GM19455 (cell line): Measurements from ENCODE around the gene CEBPG.

Experiments used
- ATAC-seq: cut with Tn5 transposase; IDR thresholded peaks from one replicate; pipeline ENCODE4 v1.9.1; 2021; ENCODE audit not compliant: unreplicated experiment

CEBPG gene

DNA sequence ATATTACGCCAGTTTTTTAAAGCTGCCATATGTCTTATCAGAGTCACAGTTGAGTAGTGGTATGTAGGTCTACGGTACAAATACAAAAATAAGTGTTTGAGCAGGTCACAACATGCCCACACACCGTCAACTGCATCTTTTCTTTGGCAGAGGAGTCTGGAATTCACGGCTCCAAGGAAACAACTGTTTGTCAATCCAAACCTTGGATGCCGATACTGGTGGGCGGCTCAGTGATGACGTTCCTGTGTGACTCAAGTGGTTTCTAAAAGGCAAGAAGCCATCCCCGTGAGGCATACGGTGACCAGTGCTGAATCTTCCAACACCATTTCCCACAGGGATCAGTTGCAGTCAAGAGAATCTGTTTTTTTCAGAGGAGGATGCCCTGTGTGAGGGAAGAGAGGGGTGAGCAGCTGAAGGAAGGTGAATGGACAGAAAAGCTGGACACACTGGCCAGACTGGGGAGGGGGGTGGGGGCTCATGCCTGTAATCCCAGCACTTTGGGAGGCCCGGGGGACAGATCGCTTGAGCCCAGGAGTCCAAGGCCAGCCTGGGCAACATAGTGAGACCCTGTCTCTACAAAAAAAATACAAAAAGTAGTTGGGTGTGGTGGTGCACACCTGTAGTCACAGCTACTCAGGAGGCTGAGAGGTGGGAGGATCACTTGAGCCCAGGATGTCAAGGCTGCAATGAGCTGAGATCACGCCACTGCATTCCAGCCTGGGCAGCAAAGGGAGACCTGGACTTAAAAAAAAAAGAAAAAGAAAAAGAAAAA lies 22.8 kb upstream of the CEBPG start:
- no peak for ATAC-seq

DNA sequence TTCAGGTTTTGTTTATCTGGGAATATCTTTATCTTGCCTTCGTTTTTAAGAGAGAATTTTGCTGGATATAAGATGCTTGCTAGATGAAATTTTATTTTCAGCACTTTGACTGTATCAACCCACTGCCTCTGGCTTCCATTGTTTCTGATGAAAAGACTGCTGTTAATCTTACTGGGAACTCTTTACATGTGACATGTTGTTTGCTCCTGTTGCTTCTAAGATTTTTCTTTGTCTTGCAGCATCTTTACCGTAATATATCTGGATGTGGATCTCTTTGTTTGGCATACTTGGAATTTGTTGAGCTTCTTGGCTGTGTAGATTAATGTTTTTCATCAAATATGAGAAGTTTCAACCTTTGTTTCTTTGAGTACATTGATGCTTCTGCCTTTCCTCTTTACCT lies 18.0 kb upstream of the CEBPG start:
- no peak for ATAC-seq

DNA sequence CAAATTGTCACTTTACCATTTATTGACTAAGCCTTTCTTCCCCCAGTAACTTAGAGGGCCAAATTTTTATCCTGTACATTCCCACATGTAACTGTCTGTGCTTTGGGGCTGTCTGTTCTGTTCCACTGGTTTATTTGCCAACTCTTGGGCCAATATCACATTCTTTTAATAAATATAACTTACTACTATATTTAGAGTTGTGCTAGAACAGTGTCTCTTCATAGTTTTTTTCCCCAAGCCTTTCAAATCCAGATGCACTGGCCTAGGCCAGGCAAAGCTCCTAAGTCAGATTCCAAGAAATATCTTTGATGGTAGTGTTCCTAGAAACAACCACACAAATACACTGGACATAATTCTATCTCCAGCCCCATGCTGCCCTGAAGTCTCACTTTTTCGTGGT lies 16.0 kb upstream of the CEBPG start:
- no peak for ATAC-seq

DNA sequence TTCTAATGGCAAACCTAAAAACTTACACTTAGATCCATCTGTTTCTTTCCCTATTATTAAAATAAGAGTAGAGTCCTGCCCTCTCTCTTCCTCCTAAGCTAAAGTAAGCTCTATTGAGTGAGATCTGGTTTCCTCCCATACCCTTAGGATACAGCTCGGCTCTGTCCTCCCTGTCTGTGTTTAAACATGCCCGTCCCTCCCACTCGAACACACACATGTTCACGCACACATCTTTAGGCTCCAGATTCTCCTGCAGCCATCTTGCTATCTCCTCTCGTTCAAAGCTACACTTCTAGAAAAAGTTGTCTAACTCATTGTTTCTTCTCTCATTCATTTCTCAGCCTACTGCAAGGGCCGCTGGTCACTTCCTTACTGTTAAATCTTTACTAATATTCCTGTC lies 15.1 kb upstream of the CEBPG start:
- ATAC-seq: no peak

DNA sequence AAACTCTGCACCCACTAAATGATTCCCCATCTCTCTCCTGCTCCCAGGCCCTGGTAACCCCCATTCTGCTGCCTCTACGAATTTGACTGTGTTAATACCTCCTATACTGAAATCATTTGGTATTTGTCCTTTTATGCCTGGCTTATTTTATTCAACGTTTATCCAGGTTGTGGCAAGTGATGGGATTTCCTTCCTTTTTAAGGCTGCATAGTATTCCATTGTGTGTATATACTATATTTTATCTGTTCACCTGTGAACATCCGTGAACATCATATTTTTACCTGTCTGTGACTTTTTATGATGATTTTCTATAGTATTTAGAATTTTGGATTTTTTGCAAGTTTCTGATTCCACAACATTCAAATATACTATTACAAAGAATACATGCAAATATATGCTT lies 13.9 kb upstream of the CEBPG start:
- ATAC-seq: no peak

DNA sequence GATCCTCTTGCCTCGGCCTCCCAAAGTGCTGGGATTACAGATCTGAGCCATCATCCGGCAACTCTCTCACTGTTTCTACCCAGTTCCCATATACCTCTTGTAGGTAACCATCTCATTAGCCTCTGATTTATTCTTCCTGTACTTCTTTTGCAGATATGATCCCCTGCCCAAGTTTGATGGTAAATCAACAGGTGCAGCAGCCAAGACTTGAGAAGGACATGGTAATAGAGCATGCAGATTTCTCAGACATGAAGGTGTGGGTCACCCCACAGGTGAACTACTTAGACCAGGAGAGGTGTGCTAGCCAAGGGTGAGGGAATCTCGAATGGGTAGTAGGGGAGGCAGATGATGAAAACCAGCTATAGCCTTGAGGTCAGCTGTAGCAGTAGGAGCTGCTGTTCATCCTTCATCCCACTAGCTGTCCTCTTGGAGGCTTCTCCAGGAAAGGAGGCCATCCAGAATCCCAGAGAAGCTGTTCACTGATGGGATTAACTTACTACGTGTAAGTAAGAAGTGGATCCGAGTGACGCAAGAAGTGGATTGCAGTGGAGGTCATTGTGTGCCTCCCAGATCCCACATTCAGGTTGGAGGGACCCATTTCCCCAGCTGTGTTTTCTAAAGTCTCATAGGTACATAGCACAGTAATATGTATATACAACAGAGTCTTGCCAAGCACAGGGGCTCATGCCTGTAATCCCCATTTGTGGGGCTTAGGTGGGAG lies 10.8 kb upstream of the CEBPG start:
- ATAC-seq: no peak

DNA sequence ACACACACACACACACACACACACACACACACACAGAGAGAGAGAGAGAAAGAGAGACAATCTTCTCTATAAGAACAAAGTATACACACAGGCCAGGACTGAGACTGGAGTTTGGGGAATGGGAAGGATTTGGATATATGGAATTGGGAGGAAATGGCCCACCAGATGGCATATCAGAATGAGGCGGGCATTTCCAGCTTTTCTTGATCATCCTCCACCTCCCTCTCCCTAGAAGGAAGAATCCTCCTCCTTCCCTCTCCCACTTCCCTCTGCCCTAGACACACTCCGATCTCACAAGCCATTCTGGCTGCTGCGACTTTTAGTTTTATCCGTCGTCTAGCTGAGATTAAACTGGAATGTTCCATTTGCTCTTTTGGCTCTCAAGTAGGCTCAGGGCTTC lies 10.0 kb upstream of the CEBPG start:
- no peak for ATAC-seq

DNA sequence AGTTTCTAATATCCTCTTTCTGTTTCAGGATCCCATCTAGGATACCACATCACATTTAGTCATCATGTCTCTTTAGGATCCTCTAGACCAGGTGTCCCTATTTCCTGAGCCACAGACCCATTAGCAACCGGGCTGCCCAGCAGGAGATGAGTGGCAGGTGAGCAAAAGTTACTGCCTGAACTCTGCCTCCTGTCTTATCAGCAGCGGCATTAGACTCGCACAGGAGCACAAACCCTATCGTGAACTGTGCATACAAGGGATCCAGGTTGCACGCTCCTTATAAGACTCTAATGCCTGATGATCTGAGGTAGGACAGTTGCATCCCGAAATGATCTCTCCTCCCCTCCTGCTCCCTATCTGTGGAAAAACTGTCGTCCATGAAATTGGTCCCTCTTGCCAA lies 7.8 kb upstream of the CEBPG start:
- no peak for ATAC-seq

DNA sequence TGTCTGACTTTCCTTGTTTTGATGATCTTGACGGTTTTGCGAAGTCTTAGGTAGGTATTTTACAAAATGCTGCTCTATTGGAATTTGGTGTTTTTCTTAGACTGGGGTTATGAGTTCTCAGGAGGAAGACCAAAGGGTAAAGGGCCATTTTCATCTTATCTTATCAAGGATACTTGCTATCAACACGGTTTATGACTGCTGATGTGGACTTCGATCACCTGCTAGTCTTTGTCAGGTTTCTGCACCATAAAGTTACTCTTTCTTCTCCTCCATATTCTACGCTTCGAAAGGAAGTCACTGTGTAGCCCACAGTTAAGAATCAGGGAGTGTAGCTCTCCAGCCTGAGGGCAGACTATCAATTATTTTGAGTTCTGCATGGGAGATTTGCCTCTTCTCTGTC lies 7.4 kb upstream of the CEBPG start:
- no peak for ATAC-seq

DNA sequence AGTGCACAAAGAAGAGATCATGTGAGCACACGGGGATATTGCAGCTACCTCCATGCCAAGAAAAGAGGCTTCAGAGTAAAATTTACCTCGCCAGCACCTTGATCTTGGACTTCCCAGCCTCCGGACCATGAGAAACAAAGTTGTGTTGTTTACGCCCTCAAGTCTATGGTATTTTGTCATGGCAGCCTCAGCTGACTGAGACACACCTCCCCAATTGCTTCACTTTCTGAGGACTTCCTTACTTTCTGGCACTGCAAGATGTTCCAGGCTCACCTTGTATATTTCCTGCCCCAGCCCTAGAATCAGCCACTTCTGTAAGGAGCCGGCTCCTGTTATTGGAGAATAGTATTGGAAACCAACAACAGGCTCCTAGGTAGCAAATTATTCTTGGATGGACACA lies 6.6 kb upstream of the CEBPG start:
- ATAC-seq: no peak

DNA sequence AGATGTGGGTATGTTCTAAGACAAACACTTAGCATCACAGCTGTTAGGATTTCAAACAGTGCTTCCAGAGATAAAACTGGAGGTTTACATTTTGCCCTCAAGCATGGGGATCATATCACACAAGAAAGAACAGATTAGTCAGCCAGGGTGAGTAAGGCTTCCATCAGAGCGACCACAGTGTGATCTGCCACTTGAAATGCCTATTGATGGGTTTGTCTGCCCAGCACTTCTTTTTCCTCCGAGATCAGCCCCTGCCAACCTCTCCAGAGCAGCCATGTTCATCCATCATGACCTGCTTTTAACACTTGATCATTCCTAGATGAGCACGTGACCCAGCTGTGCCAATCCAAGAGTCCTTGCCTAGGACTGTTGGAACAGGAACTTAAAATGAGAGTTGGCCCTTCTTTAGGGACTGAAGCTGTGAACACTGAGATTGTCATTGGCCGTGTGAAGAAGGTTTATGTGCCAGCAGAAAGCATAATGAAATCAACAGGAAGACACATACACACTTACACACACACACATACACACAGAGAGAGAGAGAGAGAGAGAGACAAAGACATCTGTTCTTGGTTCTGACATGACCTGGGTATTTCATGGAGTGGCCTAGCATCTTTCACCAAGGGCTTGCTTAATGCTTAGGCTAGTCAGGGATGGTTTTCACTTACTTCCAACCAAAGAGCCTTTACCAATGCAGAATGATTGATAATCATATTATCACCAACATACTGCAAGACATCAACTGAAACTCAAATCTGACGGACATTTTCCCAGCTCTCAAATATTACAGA lies 5.2 kb upstream of the CEBPG start:
- no peak for ATAC-seq

DNA sequence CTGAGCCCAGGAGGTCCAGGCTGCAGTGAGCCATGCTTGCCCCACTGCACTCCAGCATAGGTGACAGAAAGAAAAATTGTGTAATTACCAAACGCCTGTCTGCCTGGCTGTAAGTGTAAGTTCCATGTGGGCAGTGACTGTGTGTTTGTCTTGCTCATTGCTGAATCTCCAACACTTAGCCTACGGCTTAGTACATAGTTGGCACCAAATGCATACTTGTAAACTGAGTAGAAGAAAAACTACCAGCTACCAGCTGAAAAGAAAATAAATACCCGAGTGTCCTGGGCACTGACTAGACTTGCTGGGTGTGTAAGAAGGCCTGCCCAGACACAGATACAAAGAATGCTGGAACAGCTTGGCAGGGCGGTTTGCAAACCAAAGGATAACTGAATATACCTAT lies 2.7 kb upstream of the CEBPG start:
- ATAC-seq: no peak

DNA sequence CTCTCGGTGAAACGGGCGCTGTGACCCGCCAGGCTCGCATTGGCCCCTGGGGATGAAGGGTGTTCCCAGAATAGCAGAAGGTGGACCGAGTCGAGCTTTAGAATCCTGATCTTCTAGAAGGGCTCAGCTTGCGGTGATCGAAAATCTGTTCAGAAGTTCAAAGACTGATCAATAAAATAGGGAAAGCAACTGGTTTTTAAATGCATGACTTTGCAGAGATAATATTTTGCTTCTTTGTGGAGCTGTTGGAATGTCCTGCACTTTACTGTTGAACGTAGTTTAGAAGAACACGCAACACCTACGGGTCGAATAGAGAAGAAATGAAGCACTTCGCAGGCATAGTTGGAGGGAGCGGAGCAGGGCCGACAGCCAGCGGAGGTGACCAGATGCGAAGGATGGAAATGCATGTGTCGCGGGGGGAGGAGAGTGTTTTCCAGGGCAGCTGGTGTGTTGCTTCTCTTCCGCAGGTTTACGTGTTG lies 766 bp downstream of the CEBPG start:
- no peak for ATAC-seq

DNA sequence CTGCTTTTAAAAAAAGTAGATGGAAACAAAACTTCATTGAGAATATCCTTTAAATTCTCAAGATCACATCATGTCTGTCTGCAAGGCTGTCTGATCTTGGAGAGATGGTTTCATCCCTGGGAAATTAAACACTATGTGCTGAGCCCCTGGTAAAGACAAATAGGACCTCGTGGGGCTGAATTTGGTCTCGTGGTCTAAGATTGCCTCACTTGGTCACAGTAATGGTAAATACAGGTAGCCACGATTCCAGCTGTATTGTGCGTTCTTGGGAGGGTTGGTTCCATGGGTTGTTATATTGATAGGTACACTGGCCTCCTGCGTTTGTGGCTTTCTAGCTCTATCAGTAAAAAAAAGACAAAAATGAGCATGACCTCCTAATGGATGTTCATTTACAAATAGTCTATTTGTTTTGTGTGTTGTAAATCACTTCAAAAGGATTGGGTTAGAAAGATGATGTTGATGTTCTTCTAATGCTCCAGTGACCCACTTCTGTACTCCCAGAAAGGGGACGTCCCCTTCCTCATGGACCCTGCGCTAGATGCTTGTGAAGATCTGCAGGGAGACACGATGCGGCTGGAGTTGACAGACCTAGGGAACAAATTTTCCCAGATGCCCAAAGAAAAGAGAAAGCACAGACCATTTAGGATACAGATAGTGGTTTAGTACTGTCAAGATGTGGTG lies 1.8 kb downstream of the CEBPG start:
- no peak for ATAC-seq

DNA sequence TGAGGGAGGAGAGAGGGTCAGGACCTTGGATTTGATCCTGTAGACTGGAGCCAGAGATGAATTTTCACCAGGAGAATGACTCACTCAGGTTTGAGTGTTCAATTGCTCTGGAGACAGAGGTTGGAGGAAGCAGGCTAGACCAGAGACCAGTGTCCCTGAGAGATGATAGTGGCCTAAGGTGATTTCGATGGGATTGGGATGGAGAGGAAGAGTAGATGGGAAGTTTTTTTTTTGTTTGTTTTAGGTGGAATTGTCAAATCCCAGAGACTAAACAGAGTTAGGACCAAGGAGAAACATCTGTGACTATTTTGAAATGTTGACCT lies 2.3 kb downstream of the CEBPG start:
- no peak for ATAC-seq

DNA sequence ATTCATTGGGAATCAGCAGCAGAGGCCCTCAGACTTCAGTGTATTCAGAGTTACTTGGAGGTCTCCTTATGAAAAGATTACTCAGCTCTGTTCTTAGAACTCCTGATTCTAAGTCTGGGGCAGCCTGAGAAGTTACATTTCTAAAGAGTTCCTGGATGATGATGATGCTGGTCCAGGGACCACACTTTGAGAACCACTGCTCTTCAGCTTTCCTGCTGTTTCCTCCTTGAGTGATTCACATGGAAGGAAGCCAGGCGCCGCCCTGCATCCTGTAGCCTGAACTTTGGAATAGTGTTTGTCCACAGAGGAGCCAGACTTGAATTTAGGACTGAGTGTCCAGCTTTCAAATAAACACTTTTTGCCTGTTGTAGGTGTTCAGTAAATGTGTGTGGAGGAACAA lies 2.9 kb downstream of the CEBPG start:
- ATAC-seq: no peak

DNA sequence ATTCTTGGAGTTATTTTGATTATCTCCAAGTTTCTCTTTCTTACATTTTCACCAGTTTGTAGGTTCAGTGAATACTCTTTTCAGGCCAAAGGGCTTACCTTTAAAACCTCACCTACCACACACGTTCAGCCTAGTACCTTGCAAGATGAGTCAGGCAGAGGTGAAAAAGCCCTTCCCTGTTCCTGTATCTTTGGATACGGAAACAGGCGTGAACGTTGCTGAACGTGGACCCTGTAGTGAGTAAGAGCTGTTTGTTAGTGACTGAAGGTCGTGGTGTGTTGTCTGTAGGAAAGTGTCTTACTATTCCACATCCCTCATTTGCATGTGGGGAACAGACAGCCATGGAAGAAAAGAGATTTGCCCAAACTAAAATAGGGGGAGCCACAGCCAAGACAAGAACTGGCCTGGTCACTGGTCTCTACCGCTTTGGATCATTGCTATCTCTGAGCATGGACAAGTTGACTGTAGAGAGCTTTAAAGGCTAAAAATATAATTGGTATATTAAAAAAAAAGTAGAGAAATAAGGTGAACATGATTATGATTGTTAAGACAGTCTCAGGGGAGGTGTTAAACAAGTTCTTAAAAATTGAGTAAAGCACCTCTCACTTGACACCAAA lies 3.5 kb downstream of the CEBPG start:
- ATAC-seq: no peak

DNA sequence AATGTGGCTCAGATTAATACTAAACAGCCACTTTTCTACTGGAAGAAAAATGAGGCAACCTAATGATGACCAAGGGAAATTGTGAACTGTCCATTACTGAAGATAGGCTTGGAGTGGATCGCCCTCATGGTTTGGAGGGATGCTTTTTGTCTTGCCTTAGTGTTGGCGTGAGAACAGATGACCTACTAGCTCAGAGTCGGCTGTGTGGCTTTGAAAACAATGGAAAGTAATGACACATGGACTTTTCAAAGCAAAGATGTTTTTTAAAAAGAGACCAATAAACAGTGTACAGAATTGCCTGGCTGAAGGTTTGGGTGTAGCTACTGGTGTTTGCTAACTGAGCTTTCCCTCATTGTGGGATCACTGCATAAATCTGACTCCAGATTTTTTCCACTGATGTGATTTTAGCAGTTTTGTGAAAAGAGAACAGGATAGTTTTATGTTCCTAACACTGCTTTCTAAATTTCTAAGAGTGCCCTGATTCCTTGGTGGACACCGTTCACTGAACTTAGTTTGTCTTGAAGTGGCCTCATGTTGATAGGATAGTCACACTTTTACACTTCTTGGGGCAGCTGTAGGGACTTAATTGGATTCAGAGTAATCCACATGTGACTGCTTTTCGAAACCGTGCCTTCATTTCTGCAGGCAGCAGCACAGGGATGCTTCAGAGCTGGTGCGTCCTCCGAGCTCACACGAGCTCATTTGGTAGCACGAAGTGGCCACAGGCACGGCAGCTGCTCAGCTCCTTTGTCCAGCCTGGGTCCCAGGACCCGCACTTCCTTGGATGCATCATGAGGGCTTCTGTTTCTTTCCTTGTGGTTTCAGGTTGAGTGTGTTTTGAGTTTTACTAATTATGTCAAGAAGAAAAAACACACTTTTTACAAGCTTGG lies 4.3 kb downstream of the CEBPG start:
- ATAC-seq: no peak

DNA sequence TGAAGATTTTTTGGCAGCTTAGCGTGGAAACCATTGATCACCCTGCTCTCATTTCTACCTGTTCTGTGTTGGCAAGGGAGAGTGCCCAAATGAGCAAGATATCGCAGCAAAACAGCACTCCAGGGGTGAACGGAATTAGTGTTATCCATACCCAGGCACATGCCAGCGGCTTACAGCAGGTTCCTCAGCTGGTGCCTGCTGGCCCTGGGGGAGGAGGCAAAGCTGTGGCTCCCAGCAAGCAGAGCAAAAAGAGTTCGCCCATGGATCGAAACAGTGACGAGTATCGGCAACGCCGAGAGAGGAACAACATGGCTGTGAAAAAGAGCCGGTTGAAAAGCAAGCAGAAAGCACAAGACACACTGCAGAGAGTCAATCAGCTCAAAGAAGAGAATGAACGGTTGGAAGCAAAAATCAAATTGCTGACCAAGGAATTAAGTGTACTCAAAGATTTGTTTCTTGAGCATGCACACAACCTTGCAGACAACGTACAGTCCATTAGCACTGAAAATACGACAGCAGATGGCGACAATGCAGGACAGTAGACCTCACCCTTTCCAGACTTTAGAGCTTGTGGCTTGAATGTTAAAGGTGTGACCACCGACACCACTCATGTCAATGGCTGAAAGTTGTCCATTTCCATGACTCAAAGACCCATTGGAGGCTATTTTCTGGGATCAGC lies 5.8 kb downstream of the CEBPG start:
- ATAC-seq: no peak
